Activated T-helper 1 cell treated with anti-CD3 and anti-CD28 coated beads, Interleukin-12 subunit alpha, Interleukin-12 subunit beta, Interleukin-2, Interleukin-4 antibody, amounts not matched to agents 30 ng/mL and 10 ng/mL and 1 ng/mL, durations not matched to agents 14 hours and 24 hours and 36 hours (primary cell): Measurements from ENCODE around the gene FICD. TPM values are rescaled to one million over a fixed set of nuclear protein-coding genes. Genes with fewer than 3 reads are reported as not detected.

Experiments used
- DNase-seq: peaks from one replicate; pipeline ENCODE4 v3.0.0; 2021; ENCODE audit warnings: low spot score
- H3K27ac Mint-ChIP-seq: one replicate; pipeline ENCODE4 v1.8.0; 2021; ENCODE audit warnings: mild to moderate bottlenecking, mixed read lengths
- H3K27me3 Mint-ChIP-seq: one replicate; pipeline ENCODE4 v1.8.0; 2022; ENCODE audit warnings: mild to moderate bottlenecking, moderate library complexity, mixed read lengths; ENCODE audit not compliant: insufficient read depth
- H3K36me3 Mint-ChIP-seq: one replicate; pipeline ENCODE4 v1.8.0; 2021; ENCODE audit warnings: low read depth, mixed read lengths
- H3K4me1 Mint-ChIP-seq: one replicate; pipeline ENCODE4 v1.8.0; 2021; ENCODE audit warnings: low read depth, mixed read lengths
- H3K4me3 Mint-ChIP-seq: one replicate; pipeline ENCODE4 v1.8.0; 2021; ENCODE audit warnings: mild to moderate bottlenecking, moderate library complexity, mixed read lengths
- H3K9me3 Mint-ChIP-seq: one replicate; pipeline ENCODE4 v1.8.0; 2021; ENCODE audit warnings: mixed read lengths
- intact Hi-C: fragments of 100-400 bp; cut with micrococcal nuclease; formaldehyde crosslinking; loops from one replicate; pipeline ENCODE4 v1.15.1; 2024
- total RNA-seq: library from RNA; stranded (reverse); gene quantifications from 2 replicates; pipeline ENCODE4 v1.2.3, GENCODE V29; 2022

Gene FICD
- total RNA-seq, 1 donor from 2014 or later = 6.8 TPM

GRCh38 chr12:108559007-108559655 is 44.1 kb downstream of the FICD start:
- intact Hi-C loops = no loop called here
- no peak for DNase-seq
- Mint-ChIP-seq H3K4me1 (peaks cover 64% of the 10 kb centered on the region), H3K27ac (peak overlapping the region; percentile 74), H3K27me3 (no peaks in the 10 kb centered on the region), H3K36me3 (peaks cover 21% of the 10 kb centered on the region), H3K9me3 (no peaks in the 10 kb centered on the region), H3K4me3 (peak overlapping the region; percentile 100)

DNA sequence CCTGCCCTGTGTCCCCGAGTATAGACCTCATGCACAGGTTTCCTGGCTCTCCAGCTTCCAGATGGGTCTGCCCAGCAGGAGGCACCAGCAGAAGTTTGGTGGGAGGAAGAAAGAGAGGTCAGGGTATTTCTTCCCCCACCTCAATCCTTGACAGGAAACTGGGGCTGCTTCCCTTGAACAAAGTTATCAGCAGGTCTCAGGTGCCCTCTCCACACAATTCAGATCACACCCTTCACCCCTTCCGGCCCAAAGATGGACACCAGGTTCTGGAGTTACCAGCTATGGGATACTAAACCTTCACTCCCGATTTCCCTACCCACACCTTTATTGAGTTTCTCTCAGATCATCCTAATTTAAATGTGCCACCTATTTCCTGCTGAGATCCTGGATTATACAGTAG is 44.7 kb downstream of the FICD start:
- DNase-seq = no peak
- Mint-ChIP-seq H3K9me3 (no peaks in the 10 kb centered on the region), H3K27me3 (no peaks in the 10 kb centered on the region), H3K27ac (peak overlapping the region; percentile 99), H3K4me1 (peaks cover 63% of the 10 kb centered on the region), H3K4me3 (peak overlapping the region; percentile 100), H3K36me3 (peaks cover 23% of the 10 kb centered on the region)
- intact Hi-C loops = loop anchor here (1.0 to 10.0 kb wide), 3 partner anchors 10 to 797 kb away; partner anchors contain the start of gene PRDM4

DNA sequence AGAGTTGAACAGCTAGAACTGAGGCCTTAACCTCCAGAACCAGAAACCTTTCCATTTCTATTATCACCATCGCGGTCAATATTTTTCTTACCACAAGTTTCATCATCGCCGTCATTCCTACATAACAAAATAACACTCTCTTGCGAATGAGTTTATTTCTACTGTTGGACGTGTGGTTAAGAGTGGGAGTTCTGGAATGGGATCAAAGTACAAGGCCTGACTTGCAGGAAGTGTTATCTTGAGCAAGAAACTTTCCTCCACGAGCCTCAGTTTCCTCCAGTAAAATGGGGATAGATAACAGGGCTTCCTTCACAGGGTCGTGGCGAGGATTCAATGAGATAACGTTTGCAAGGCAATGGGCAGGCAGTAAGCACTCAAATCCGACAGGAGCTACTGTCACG is 45.2 kb downstream of the FICD start:
- H3K4me3 Mint-ChIP-seq = peak overlapping the region; percentile 100
- H3K9me3 Mint-ChIP-seq = no peaks in the 10 kb centered on the region
- DNase-seq = no peak
- peaks cover 59% of the 10 kb centered on the region for H3K4me1 Mint-ChIP-seq
- peak overlapping the region; percentile 99 for H3K27ac Mint-ChIP-seq
- no peaks in the 10 kb centered on the region for H3K27me3 Mint-ChIP-seq
- intact Hi-C loops = loop anchor here (1.0 to 10.0 kb wide), 3 partner anchors 9 to 798 kb away; partner anchors contain the start of gene PRDM4
- peaks cover 25% of the 10 kb centered on the region for H3K36me3 Mint-ChIP-seq

GRCh38 chr12:108560752-108561719 is 46.0 kb downstream of the FICD start, which contains the start of gene SART3:
TSS of gene SART3 (minus strand) at chr12:108561173. CDS start at chr12:108561154, 19 bp downstream.
- intact Hi-C loops = loop anchor here (1.0 to 10.0 kb wide), 5 partner anchors 8 to 799 kb away; partner anchors contain the start of genes CORO1C, FICD and PRDM4
- H3K4me3 Mint-ChIP-seq = peak within 1 kb of the TSS; percentile 100
- DNase-seq = peak; percentile 74
- H3K4me1 Mint-ChIP-seq = peaks cover 58% of the 10 kb centered on the region
- H3K9me3 Mint-ChIP-seq = no peaks in the 10 kb centered on the region
- no peaks in the 10 kb centered on the region for H3K27me3 Mint-ChIP-seq
- H3K36me3 Mint-ChIP-seq = peaks cover 29% of the 10 kb centered on the region
- peak within 1 kb of the TSS; percentile 99 for H3K27ac Mint-ChIP-seq

GRCh38 chr12:108561852-108562347 is 46.8 kb downstream of the FICD start:
- Mint-ChIP-seq H3K27ac (peak overlapping the region; percentile 99), H3K9me3 (no peaks in the 10 kb centered on the region), H3K4me3 (peak overlapping the region; percentile 100), H3K36me3 (peaks cover 30% of the 10 kb centered on the region), H3K27me3 (no peaks in the 10 kb centered on the region), H3K4me1 (peaks cover 57% of the 10 kb centered on the region)
- no peak for DNase-seq
- intact Hi-C loops = loop anchor here (1.0 to 10.0 kb wide), 8 partner anchors 11 to 800 kb away; partner anchors contain the start of genes CORO1C, FICD, PRDM4 and SSH1

- intact Hi-C loops = loop anchor here (1.0 to 10.0 kb wide), 12 partner anchors 11 to 800 kb away; partner anchors contain the start of genes ALKBH2, PRDM4, SELPLG and SSH1
- Mint-ChIP-seq H3K27me3 (no peaks in the 10 kb centered on the region), H3K4me1 (peaks cover 58% of the 10 kb centered on the region), H3K4me3 (peak within 1 kb of the TSS; percentile 100), H3K36me3 (peaks cover 36% of the 10 kb centered on the region), H3K9me3 (no peaks in the 10 kb centered on the region), H3K27ac (peak within 1 kb of the TSS; percentile 99)
- peak; percentile 99 for DNase-seq
Observed at GRCh38 chr12:108562348-108563135, 47.5 kb downstream of the FICD start, which contains the start of gene ISCU. TSS of gene ISCU (plus strand) at chr12:108562596. CDS start at chr12:108562623, 27 bp downstream.

DNA sequence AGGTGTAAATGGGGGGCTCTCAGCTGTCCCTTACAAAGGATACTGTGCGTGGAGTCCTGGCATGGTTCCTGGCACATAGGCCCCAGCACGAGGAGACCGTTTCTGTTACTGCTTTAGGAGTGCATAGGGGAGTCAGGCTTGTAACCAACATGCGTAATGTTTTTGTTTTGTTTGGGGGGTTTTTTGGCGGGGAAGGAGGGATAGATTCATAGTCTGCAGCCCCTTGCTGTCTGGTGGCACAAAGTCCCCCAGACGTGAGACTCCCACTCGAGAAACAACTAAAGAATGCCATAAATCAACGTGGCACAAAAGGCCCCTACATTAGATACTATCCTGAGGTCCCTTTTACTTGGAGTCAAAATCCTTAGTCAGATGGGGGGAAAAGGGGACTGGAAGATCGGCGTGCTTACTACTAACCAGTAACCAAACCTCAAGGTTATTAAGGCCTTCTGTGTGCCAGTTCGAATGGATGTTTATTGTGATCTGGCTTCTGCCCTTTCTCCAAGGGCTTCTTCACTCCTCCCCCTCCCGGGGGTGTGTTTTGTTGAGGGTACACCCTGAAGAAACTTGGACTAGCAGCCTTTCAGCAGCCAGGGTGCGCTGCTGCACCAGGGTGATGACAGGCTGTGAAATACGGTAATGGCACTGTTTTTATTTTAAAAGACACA is 48.2 kb downstream of the FICD start:
- DNase-seq = peak; percentile 82
- Mint-ChIP-seq H3K9me3 (no peaks in the 10 kb centered on the region), H3K27me3 (no peaks in the 10 kb centered on the region), H3K4me1 (peaks cover 60% of the 10 kb centered on the region), H3K36me3 (peaks cover 43% of the 10 kb centered on the region), H3K4me3 (peak overlapping the region; percentile 100), H3K27ac (peak overlapping the region; percentile 99)
- intact Hi-C loops = loop anchor here (1.0 to 10.0 kb wide), 10 partner anchors 55 to 801 kb away; partner anchors contain the start of genes ALKBH2, PRDM4, SELPLG and SSH1

DNA sequence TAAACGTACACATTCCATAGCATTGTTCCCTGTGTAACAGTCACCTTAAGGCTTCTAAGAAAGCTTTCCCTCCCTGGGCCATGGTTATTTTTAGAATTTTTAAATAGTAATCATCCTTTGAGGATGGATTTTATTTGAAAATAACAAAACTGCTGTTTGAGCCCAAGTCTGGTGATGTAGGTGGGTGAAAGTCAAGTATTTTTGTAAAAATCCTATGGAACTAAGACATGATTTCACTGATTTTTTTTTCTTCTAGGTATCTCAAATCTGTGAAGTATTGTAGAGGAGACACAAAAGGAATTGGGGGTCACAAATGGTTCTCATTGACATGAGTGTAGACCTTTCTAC is 48.7 kb downstream of the FICD start:
- H3K27me3 Mint-ChIP-seq = no peaks in the 10 kb centered on the region
- H3K9me3 Mint-ChIP-seq = no peaks in the 10 kb centered on the region
- peaks cover 47% of the 10 kb centered on the region for H3K36me3 Mint-ChIP-seq
- H3K4me1 Mint-ChIP-seq = peaks cover 63% of the 10 kb centered on the region
- H3K27ac Mint-ChIP-seq = peak overlapping the region; percentile 99
- intact Hi-C loops = loop anchor here (1.0 to 10.0 kb wide), 10 partner anchors 55 to 801 kb away; partner anchors contain the start of genes ALKBH2, PRDM4, SELPLG and SSH1
- peak overlapping the region; percentile 100 for H3K4me3 Mint-ChIP-seq
- no peak for DNase-seq

GRCh38 chr12:108564724-108565123 is 49.6 kb downstream of the FICD start:
- peaks cover 53% of the 10 kb centered on the region for H3K36me3 Mint-ChIP-seq
- peaks cover 62% of the 10 kb centered on the region for H3K4me1 Mint-ChIP-seq
- no peak overlapping the region for H3K4me3 Mint-ChIP-seq
- no peak for DNase-seq
- H3K9me3 Mint-ChIP-seq = no peaks in the 10 kb centered on the region
- intact Hi-C loops = loop anchor here (5.0 to 10.0 kb wide), 2 partner anchors 590 to 802 kb away; partner anchors contain the start of gene PRDM4
- H3K27me3 Mint-ChIP-seq = no peaks in the 10 kb centered on the region
- no peak overlapping the region for H3K27ac Mint-ChIP-seq

DNA sequence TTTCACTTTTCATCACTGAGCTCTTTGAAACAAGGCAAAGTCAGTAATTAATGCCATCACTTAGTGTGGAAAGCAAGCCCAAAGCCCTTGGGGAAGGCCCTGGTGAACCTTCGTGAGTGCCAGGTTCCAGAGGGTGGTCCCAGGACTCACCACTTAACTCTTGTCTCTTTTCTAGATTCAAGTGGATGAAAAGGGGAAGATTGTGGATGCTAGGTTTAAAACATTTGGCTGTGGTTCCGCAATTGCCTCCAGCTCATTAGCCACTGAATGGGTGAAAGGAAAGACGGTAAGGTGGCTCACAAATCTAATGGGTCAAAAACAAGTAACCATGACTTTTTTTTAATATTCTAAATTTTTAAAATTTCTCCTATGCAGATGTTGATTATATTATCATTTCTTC is 50.1 kb downstream of the FICD start:
- peaks cover 58% of the 10 kb centered on the region for H3K4me1 Mint-ChIP-seq
- no peak for DNase-seq
- intact Hi-C loops = loop anchor here (10.0 kb wide), 1 partner anchor 590 kb away; no protein-coding TSS in a partner anchor
- H3K36me3 Mint-ChIP-seq = peaks cover 48% of the 10 kb centered on the region
- H3K9me3 Mint-ChIP-seq = no peaks in the 10 kb centered on the region
- no peak overlapping the region for H3K4me3 Mint-ChIP-seq
- no peak overlapping the region for H3K27ac Mint-ChIP-seq
- no peaks in the 10 kb centered on the region for H3K27me3 Mint-ChIP-seq

- H3K9me3 Mint-ChIP-seq = no peaks in the 10 kb centered on the region
- peaks cover 64% of the 10 kb centered on the region for H3K4me1 Mint-ChIP-seq
- no peaks in the 10 kb centered on the region for H3K27me3 Mint-ChIP-seq
- peaks cover 44% of the 10 kb centered on the region for H3K36me3 Mint-ChIP-seq
- H3K27ac Mint-ChIP-seq = peak overlapping the region; percentile 14
- H3K4me3 Mint-ChIP-seq = no peak overlapping the region
- DNase-seq = no peak
- intact Hi-C loops = loop anchor here (10.0 kb wide), 1 partner anchor 589 kb away; no protein-coding TSS in a partner anchor
Observed at GRCh38 chr12:108565976-108566375, 50.9 kb downstream of the FICD start.
